MCF 10A (cell line): Measurements from ENCODE around the gene RGS7. TPM values are rescaled to one million over a fixed set of nuclear protein-coding genes. Genes with fewer than 3 reads are reported as not detected.

Source experiments
- BruUV-seq: library from RNA; stranded (reverse); fragments of 400-500 nt; replicated peaks from 2 replicates; lab custom pipeline; 2021; lab: Mats Ljungman, UMichigan
- CTCF ChIA-PET: fragments of 300-600 bp; sonication (Branson Sonifier 250); formaldehyde crosslinking; extraction: SDS; loops from one replicate; lab custom pipeline; 2021; ENCODE audit warnings: antibody characterized with exemption, inconsistent platforms; lab: Yijun Ruan, JAX
- POLR2A ChIA-PET: fragments of 300-600, 350-650 bp; sonication (Branson Sonifier 250); formaldehyde crosslinking; extraction: SDS; loops from one replicate; lab custom pipeline; 2020; ENCODE audit warnings: antibody characterized with exemption, inconsistent platforms; lab: Yijun Ruan, JAX
- DNase-seq: peaks from one replicate; pipeline ENCODE4 v3.0.0-alpha.2; 2018; ENCODE audit not compliant: unreplicated experiment
- H3K27ac Mint-ChIP-seq: one replicate; pipeline ENCODE4 v1.8.0; 2022; ENCODE audit warnings: mild to moderate bottlenecking, low read depth, mixed read lengths; ENCODE audit not compliant: unreplicated experiment
- H3K27me3 Mint-ChIP-seq: one replicate; pipeline ENCODE4 v1.8.0; 2022; ENCODE audit warnings: mixed read lengths; ENCODE audit not compliant: insufficient read depth, unreplicated experiment
- H3K36me3 Mint-ChIP-seq: one replicate; pipeline ENCODE4 v1.8.0; 2022; ENCODE audit warnings: mild to moderate bottlenecking, moderate library complexity, mixed read lengths; ENCODE audit not compliant: insufficient read depth, unreplicated experiment
- H3K4me1 Mint-ChIP-seq: one replicate; pipeline ENCODE4 v1.8.0; 2022; ENCODE audit warnings: mixed read lengths; ENCODE audit not compliant: insufficient read depth, unreplicated experiment
- H3K4me3 Mint-ChIP-seq: one replicate; pipeline ENCODE4 v1.8.0; 2022; ENCODE audit warnings: mild to moderate bottlenecking, moderate library complexity, mixed read lengths; ENCODE audit not compliant: unreplicated experiment
- H3K9me3 Mint-ChIP-seq: one replicate; pipeline ENCODE4 v1.8.0; 2022; ENCODE audit warnings: mixed read lengths; ENCODE audit not compliant: unreplicated experiment
- intact Hi-C: fragments of 100-400 bp; cut with micrococcal nuclease; formaldehyde crosslinking; loops from 2 replicates; pipeline ENCODE4 v1.14.1; 2022
- total RNA-seq: library from RNA; stranded (reverse); gene quantifications from 2 replicates; pipeline ENCODE4 v1.2.3, GENCODE V29; 2022
- TF ChIP-seq, protein P1 (sequence below): fragments of 200-600 bp; IDR thresholded peaks from one replicate; pipeline ENCODE4 v1.8.0; 2022; ENCODE audit warnings: antibody characterized with exemption, mild to moderate bottlenecking; ENCODE audit not compliant: unreplicated experiment

The RGS7 gene
- total RNA-seq, 1 experiment from 2014 or later, result 0.42 TPM

DNA sequence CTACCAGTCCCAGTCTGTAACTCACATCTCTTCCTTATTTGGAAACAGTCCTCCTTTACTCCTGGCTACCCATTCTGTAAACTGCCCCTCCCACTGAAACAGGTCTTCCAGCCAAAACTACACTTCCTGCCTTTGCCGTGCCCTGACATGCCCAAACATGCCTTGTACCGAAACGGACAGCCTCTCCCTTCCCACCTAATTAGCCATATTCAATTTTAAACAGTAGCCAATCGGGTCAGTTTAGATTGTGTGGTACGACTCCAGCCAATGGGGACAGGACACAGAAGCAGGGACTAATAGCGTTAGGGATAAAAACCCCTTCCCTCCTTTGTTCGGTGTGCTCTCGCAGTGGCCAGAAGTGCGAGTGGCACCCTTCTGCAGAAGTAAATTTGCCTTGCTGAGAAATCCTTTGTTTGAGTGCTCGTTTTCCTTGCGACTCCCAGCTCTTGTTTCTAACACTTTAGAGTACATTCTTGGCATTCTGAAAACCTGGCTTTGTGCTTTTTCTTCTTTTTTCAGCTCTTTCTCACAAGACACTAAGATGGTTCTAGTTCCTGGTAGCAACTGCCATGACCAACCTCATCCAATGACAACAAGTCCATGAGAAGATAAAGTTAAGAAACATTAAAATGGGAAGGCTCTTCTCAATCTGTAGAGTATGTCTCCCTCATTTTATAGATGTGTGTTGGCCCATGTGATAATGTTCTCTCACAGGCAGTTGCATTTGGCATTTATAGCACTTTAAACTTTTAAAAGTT, 419.9 kb downstream of the RGS7 start:
- intact Hi-C loops, result no loop called here
- TF ChIP-seq, protein P1, sequence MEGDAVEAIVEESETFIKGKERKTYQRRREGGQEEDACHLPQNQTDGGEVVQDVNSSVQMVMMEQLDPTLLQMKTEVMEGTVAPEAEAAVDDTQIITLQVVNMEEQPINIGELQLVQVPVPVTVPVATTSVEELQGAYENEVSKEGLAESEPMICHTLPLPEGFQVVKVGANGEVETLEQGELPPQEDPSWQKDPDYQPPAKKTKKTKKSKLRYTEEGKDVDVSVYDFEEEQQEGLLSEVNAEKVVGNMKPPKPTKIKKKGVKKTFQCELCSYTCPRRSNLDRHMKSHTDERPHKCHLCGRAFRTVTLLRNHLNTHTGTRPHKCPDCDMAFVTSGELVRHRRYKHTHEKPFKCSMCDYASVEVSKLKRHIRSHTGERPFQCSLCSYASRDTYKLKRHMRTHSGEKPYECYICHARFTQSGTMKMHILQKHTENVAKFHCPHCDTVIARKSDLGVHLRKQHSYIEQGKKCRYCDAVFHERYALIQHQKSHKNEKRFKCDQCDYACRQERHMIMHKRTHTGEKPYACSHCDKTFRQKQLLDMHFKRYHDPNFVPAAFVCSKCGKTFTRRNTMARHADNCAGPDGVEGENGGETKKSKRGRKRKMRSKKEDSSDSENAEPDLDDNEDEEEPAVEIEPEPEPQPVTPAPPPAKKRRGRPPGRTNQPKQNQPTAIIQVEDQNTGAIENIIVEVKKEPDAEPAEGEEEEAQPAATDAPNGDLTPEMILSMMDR, result no peak
- Mint-ChIP-seq H3K27me3 (no peaks in the 10 kb centered on the region), H3K36me3 (no peaks in the 10 kb centered on the region), H3K9me3 (peaks cover 20% of the 10 kb centered on the region), H3K4me1 (no peaks in the 10 kb centered on the region), H3K4me3 (no peak overlapping the region), H3K27ac (peak overlapping the region; percentile 39)
- no TSS peak for BruUV-seq
- POLR2A ChIA-PET, result no interaction called here
- CTCF ChIA-PET, result no interaction called here
- DNase-seq, result peak; percentile 36

DNA sequence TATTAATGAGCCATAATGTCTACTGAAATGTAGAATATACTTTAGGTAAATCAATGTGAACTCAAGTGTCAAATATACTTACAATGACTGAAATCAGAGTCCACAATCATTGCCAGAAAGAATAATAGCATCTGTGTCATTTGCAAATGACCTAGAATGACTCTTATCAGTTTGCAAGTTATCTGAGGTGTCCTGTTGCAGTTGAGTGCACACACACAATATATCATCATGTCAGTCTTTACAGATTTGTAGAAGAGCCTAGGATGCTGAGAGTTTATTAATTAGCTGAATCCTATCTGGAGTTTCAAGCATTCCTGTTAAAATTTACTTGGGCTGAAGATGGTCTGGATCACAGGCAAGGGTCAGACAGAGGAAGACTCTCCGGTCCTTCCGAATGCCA, 421.1 kb downstream of the RGS7 start:
- H3K27me3 Mint-ChIP-seq, result no peaks in the 10 kb centered on the region
- no peaks in the 10 kb centered on the region for H3K36me3 Mint-ChIP-seq
- H3K4me3 Mint-ChIP-seq, result no peak overlapping the region
- H3K9me3 Mint-ChIP-seq, result peaks cover 20% of the 10 kb centered on the region
- no peak overlapping the region for H3K27ac Mint-ChIP-seq
- intact Hi-C loops, result no loop called here
- POLR2A ChIA-PET, result interaction anchor here (1.0 kb wide), 1 partner anchor 15 kb away, joined by 4 read pairs; no protein-coding TSS in a partner anchor
- CTCF ChIA-PET, result interaction anchor here (1.0 to 1.3 kb wide), 2 partner anchors 11 to 48 kb away, joined by 3 to 6 read pairs; no protein-coding TSS in a partner anchor
- DNase-seq, result no peak
- TF ChIP-seq, protein P1, result no peak
- no TSS peak for BruUV-seq
- H3K4me1 Mint-ChIP-seq, result no peaks in the 10 kb centered on the region

DNA sequence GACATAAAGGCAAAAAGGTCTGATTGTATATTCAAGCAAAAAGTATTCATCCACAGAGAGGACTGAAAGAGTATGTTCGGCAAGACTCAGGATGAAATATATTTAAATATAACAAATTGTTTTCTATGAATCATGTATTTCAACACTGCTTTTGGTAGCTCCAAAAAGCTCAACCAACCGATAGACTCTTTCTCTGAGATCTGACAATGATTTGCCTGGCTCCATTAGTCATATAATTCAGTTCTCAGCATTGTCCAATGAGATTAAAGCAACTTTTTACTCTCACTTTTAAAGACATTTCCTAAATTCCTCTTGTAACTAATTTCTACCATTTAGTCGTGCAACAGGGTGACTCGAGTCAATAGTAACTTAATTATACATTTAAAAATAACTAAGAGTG, 426.0 kb downstream of the RGS7 start:
- H3K9me3 Mint-ChIP-seq, result peaks cover 11% of the 10 kb centered on the region
- no peak overlapping the region for H3K4me3 Mint-ChIP-seq
- no peak overlapping the region for H3K27ac Mint-ChIP-seq
- CTCF ChIA-PET, result interaction anchor here (1.0 kb wide), 1 partner anchor 15 kb away, joined by 3 read pairs; no protein-coding TSS in a partner anchor
- no peaks in the 10 kb centered on the region for H3K4me1 Mint-ChIP-seq
- no peaks in the 10 kb centered on the region for H3K36me3 Mint-ChIP-seq
- TF ChIP-seq, protein P1, result no peak
- POLR2A ChIA-PET, result interaction anchor here (0.6 kb wide), 1 partner anchor 19 kb away, joined by 3 read pairs; no protein-coding TSS in a partner anchor
- intact Hi-C loops, result no loop called here
- DNase-seq, result no peak
- BruUV-seq, result no TSS peak
- no peaks in the 10 kb centered on the region for H3K27me3 Mint-ChIP-seq

DNA sequence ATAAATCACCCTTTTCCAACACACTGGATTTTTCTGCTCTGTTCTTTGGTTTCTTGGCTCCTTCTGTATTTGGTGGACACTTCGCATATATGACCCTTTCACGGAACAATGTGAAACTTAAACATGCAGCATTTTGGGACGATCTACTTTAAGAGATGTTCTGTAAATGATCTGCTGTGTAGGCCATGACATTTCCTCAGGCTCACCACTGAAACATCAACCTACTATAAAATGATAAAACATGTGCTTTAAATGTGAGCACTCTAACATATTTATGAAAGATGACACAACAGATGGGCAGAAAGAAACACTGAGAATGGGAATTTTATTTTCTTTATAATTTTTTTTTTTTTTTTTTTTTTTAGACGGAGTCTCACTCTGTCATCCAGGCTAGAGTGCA, 428.7 kb downstream of the RGS7 start:
- CTCF ChIA-PET, result interaction anchor here (0.6 kb wide), 1 partner anchor 41 kb away, joined by 3 read pairs; no protein-coding TSS in a partner anchor
- no TSS peak for BruUV-seq

More for the DNA sequence above, 428.7 kb downstream of the RGS7 start:
- TF ChIP-seq, protein P1, result no peak
- Mint-ChIP-seq H3K36me3 (no peaks in the 10 kb centered on the region), H3K9me3 (peaks cover 7% of the 10 kb centered on the region), H3K27me3 (no peaks in the 10 kb centered on the region), H3K27ac (no peak overlapping the region), H3K4me1 (no peaks in the 10 kb centered on the region), H3K4me3 (no peak overlapping the region)
- POLR2A ChIA-PET, result no interaction called here
- no peak for DNase-seq
- intact Hi-C loops, result no loop called here
